Loucy (cell line): ENCODE measurements around the gene PPP2R5C.

Experiments
- H2AFZ ChIP-seq: fragments of 200-600 bp; sonication (generic); 2 replicates; pipeline ENCODE4 v1.6.0; 2016; ENCODE audit warnings: antibody characterized with exemption, mild to moderate bottlenecking, low read length, moderate library complexity
- H3F3A ChIP-seq: fragments of 200-600 bp; 2 replicates; pipeline ENCODE4 v1.6.0; 2016; ENCODE audit warnings: antibody characterized with exemption, low read depth, mild to moderate bottlenecking
- H3K27me3 ChIP-seq: fragments of 200-600 bp; sonication (generic); 2 replicates; pipeline ENCODE4 v1.6.1; 2014; ENCODE audit warnings: low read length, mild to moderate bottlenecking; ENCODE audit not compliant: insufficient read depth, poor library complexity, severe bottlenecking
- H3K36me3 ChIP-seq: fragments of 200-600 bp; sonication (generic); 2 replicates; pipeline ENCODE4 v1.6.1; 2016; ENCODE audit warnings: low read length; ENCODE audit not compliant: insufficient read depth
- H3K4me1 ChIP-seq: fragments of 200-600 bp; sonication (generic); 2 replicates; pipeline ENCODE4 v1.5.1; 2014; ENCODE audit warnings: low read length, mild to moderate bottlenecking; ENCODE audit not compliant: insufficient read depth, poor library complexity, severe bottlenecking
- H3K4me2 ChIP-seq: fragments of 200-600 bp; sonication (generic); 2 replicates; pipeline ENCODE4 v1.6.0; 2014; ENCODE audit warnings: antibody characterized with exemption, low read length, low read depth, mild to moderate bottlenecking; ENCODE audit not compliant: poor library complexity, severe bottlenecking
- H3K4me3 ChIP-seq: fragments of 200-600 bp; sonication (generic); 2 replicates; pipeline ENCODE4 v1.5.1; 2014; ENCODE audit warnings: low read length, mild to moderate bottlenecking, mixed read lengths; ENCODE audit not compliant: poor library complexity, severe bottlenecking
- H3K79me2 ChIP-seq: fragments of 200-600 bp; sonication (generic); 2 replicates; pipeline ENCODE4 v1.6.1; 2014; ENCODE audit warnings: low read length; ENCODE audit not compliant: insufficient read depth
- H3K9ac ChIP-seq: fragments of 200-600 bp; sonication (generic); 2 replicates; pipeline ENCODE4 v1.6.0; 2014; ENCODE audit warnings: mild to moderate bottlenecking, low read depth, low read length, moderate library complexity; ENCODE audit not compliant: poor library complexity, severe bottlenecking
- H3K9me2 ChIP-seq: fragments of 200-600 bp; sonication (generic); replicated peaks from 2 replicates; pipeline ENCODE4 v1.6.1; 2016; ENCODE audit warnings: low read depth, low read length, mixed read lengths
- H3K9me3 ChIP-seq: fragments of 200-600 bp; sonication (generic); 2 replicates; pipeline ENCODE4 v1.6.1; 2014; ENCODE audit warnings: mild to moderate bottlenecking, antibody characterized with exemption, low read length, low read depth; ENCODE audit not compliant: insufficient read depth
- H4K20me1 ChIP-seq: fragments of 200-600 bp; sonication (generic); 2 replicates; pipeline ENCODE4 v1.6.0; 2014; ENCODE audit warnings: antibody characterized with exemption, low read length, mild to moderate bottlenecking; ENCODE audit not compliant: insufficient read depth, poor library complexity, severe bottlenecking
- EZH2phosphoT487 ChIP-seq: fragments of 200-600 bp; IDR thresholded peaks from 2 replicates; pipeline ENCODE4 v1.6.1; 2018; ENCODE audit warnings: antibody characterized with exemption, mild to moderate bottlenecking, moderate library complexity, borderline replicate concordance
- TF ChIP-seq, protein P1 (sequence below): fragments of 200-600 bp; sonication (generic); conservative IDR thresholded peaks from 2 replicates; pipeline ENCODE4 v1.5.1; 2014; ENCODE audit warnings: mild to moderate bottlenecking, antibody characterized with exemption, low read length

Gene PPP2R5C

DNA sequence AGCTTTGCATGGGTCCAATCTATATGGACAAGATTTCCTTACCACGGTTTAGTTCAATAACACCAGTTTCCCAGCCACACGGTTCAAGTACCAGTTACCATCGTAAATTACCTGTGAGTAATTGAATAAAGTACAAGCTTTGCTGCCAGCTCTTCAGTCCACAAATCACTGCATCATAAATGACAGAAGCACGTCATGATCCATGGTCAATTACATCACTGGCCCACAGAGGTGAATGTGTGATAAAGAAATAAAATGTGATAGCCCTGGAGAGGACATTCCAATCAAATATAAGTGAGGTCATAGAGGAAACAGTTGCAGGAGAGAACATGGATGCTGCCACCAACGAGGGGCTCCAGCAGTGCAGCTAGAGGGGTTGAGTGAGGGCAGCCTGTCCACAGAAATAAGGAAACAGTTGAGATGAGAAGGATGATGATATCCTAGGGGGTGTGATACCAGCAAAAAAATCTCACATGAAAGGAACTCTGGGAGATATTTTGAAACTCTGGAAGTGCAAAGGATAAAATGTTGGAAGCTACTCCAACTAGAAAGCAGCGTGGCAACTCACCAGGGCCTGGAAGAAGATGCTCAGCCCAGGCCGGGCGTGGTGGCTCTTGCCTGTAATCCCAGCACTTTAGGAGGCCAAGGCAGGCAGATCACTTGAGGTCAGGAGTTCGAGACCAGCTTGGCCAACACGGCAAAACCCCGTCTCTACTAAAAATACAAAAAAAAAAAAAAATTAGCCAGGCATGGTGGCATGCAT is 197.1 kb downstream of the PPP2R5C start:
- H3K36me3 ChIP-seq = no peaks in the 10 kb centered on the region
- H2AFZ ChIP-seq = no peak overlapping the region
- no peaks in the 10 kb centered on the region for H3K27me3 ChIP-seq
- TF ChIP-seq EZH2phosphoT487 = no peak
- no peaks in the 10 kb centered on the region for H3F3A ChIP-seq
- no peak overlapping the region for H3K4me2 ChIP-seq
- H3K9me2 ChIP-seq = no peaks in the 10 kb centered on the region
- H3K9me3 ChIP-seq = no peaks in the 10 kb centered on the region
- H3K4me3 ChIP-seq = no peak overlapping the region
- no peaks in the 10 kb centered on the region for H4K20me1 ChIP-seq
- H3K9ac ChIP-seq = no peak overlapping the region
- H3K79me2 ChIP-seq = no peaks in the 10 kb centered on the region
- peaks cover 3% of the 10 kb centered on the region for H3K4me1 ChIP-seq

DNA sequence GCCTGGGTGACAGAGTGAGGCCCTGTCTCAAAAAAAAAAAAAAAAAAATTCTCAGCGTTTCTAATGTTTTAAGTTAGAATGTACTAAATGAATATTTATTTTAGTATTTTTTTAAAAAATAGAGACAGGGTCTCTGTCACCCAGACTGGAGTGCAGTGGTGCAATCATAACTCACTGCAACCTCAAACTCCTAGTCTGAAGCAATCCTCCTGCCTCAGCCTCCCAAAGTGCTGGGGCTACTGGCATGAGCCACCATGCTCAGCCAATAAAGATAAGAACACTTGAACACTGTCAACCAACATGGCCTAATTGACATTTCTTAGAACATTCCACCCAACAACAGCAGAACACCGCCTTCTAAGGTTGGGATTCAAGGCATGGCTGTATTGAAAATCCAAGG is 197.8 kb downstream of the PPP2R5C start:
- Histone ChIP-seq H3K79me2 (no peaks in the 10 kb centered on the region), H3K27me3 (no peaks in the 10 kb centered on the region), H3K4me2 (no peak overlapping the region), H2AFZ (no peak overlapping the region), H3K4me3 (no peak overlapping the region), H3F3A (no peaks in the 10 kb centered on the region), H4K20me1 (no peaks in the 10 kb centered on the region), H3K36me3 (no peaks in the 10 kb centered on the region), H3K9me3 (no peaks in the 10 kb centered on the region), H3K9ac (no peak overlapping the region), H3K9me2 (no peaks in the 10 kb centered on the region), H3K4me1 (peaks cover 8% of the 10 kb centered on the region)
- TF ChIP-seq, protein P1, sequence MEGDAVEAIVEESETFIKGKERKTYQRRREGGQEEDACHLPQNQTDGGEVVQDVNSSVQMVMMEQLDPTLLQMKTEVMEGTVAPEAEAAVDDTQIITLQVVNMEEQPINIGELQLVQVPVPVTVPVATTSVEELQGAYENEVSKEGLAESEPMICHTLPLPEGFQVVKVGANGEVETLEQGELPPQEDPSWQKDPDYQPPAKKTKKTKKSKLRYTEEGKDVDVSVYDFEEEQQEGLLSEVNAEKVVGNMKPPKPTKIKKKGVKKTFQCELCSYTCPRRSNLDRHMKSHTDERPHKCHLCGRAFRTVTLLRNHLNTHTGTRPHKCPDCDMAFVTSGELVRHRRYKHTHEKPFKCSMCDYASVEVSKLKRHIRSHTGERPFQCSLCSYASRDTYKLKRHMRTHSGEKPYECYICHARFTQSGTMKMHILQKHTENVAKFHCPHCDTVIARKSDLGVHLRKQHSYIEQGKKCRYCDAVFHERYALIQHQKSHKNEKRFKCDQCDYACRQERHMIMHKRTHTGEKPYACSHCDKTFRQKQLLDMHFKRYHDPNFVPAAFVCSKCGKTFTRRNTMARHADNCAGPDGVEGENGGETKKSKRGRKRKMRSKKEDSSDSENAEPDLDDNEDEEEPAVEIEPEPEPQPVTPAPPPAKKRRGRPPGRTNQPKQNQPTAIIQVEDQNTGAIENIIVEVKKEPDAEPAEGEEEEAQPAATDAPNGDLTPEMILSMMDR = no peak
- no peak for TF ChIP-seq EZH2phosphoT487

DNA sequence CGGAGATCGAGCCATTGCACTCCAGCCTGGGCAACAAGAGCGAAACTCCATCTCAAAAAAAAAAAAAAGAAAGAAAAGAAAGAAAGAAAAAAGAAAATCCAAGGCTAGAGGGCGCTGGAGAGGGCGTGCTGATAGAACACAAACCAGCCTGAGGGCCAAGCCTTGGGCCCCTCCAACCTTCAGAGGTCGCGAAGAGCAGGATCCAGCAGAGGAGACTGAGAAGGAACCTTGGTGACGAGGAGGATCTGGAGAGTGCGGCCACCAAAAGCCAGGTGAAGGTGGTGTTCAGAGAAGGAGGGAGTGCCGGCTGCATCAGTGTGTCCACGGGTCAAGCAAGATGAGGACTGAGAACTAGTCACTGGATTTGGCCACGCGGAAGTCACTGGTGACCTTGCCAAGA is 198.7 kb downstream of the PPP2R5C start:
- Histone ChIP-seq H3F3A (no peaks in the 10 kb centered on the region), H3K4me3 (no peak overlapping the region), H2AFZ (peak overlapping the region; percentile 59; the same call in 1 of the 2 replicates), H3K79me2 (peaks cover 8% of the 10 kb centered on the region), H3K9me2 (no peaks in the 10 kb centered on the region), H3K9me3 (no peaks in the 10 kb centered on the region), H3K27me3 (peaks cover 4% of the 10 kb centered on the region), H3K36me3 (no peaks in the 10 kb centered on the region), H4K20me1 (peaks cover 4% of the 10 kb centered on the region), H3K4me2 (no peak overlapping the region), H3K9ac (no peak overlapping the region), H3K4me1 (peaks cover 8% of the 10 kb centered on the region)
- TF ChIP-seq, protein P1 = peak; percentile 49
- TF ChIP-seq EZH2phosphoT487 = no peak
